Measurements from ENCODE around the gene CDRT15. TPM values are rescaled to one million over a fixed set of nuclear protein-coding genes. Genes with fewer than 3 reads are reported as not detected.

The CDRT15 gene
- total RNA-seq, 4 donors from 2014 or later = not detected

DNA sequence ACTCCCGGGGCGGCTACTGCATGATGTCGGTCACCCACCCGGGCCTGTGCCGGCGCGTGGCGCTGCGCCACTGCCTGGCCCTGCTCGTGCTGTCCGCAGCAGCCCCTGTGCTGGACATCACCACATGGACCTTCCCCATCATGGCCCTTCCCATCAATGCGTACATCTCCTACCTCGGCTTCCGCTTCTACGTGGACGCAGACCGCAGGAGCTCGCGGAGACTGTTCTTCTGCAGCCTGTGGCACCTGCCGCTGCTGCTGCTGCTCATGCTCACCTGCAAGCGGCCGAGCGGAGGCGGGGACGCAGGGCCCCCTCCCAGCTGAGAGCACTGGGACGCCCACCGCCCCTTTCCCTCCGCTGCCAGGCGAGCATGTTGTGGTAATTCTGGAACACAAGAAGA, 29.8 kb downstream of the CDRT15 start:
- H3K4me3 ChIP-seq (replicated peaks in 1 of 3) = no peak overlapping the region
- H3K9me3 ChIP-seq = no peaks in the 10 kb centered on the region
- H3K27ac ChIP-seq = no peak overlapping the region
- intact Hi-C loops (cut with DNase I) = no loop called here
- 97% methylated on average over 29 of the region's 29 CpGs for whole genome bisulfite sequencing, 2 donors
- H3K36me3 ChIP-seq = peaks cover 0 to 4% of the 10 kb centered on the region in 2 donors
- H3K27me3 ChIP-seq = no peaks in the 10 kb centered on the region
- no peak for DNase-seq
- TF ChIP-seq, protein P1, sequence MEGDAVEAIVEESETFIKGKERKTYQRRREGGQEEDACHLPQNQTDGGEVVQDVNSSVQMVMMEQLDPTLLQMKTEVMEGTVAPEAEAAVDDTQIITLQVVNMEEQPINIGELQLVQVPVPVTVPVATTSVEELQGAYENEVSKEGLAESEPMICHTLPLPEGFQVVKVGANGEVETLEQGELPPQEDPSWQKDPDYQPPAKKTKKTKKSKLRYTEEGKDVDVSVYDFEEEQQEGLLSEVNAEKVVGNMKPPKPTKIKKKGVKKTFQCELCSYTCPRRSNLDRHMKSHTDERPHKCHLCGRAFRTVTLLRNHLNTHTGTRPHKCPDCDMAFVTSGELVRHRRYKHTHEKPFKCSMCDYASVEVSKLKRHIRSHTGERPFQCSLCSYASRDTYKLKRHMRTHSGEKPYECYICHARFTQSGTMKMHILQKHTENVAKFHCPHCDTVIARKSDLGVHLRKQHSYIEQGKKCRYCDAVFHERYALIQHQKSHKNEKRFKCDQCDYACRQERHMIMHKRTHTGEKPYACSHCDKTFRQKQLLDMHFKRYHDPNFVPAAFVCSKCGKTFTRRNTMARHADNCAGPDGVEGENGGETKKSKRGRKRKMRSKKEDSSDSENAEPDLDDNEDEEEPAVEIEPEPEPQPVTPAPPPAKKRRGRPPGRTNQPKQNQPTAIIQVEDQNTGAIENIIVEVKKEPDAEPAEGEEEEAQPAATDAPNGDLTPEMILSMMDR (IDR thresholded peaks at IDR 0.05) = no peak
- TF ChIP-seq POLR2A (IDR thresholded peaks at IDR 0.05) = no peak
- peaks cover 0 to 5% of the 10 kb centered on the region in 2 donors for H3K4me1 ChIP-seq

DNA sequence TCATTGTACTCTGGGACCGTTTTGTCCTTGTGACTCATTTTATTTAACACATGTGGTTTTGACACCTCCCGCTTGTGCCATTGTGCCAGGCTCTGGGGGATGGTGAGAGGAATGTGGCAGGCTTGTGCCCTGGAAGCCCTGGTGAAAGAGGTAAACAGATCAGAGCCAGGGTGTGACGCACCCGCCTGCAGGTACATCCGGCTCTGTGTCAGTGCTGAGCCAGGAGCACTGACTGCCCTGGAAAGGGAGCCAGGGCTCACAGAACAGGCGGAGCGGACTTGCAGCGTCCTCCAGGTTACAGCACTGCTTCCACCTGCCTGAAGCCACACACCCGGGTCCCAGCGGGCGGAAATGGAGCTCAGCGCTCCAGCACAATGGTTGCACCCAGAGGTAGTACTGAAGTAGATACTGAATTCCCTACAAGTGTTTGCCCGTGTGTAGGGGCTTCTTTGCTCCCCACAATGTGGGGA, 30.6 kb downstream of the CDRT15 start:
- intact Hi-C loops (cut with DNase I) = no loop called here
- DNase-seq = peak; percentile 69 to 74
- 64 to 68% methylated on average over 10 to 11 of the region's 13 CpGs for WGBS, 2 donors
- Histone ChIP-seq H3K9me3 (no peaks in the 10 kb centered on the region), H3K27me3 (no peaks in the 10 kb centered on the region), H3K4me3 (replicated peaks in 1 of 3) (no peak overlapping the region), H3K36me3 (peaks cover 0 to 4% of the 10 kb centered on the region in 2 donors), H3K27ac (peak overlapping the region in 1 of 3 donors; percentile 24), H3K4me1 (peaks cover 0 to 11% of the 10 kb centered on the region in 2 donors)
- TF ChIP-seq, protein P1 (IDR thresholded peaks at IDR 0.05) = no peak
- TF ChIP-seq POLR2A (IDR thresholded peaks at IDR 0.05) = no peak

DNA sequence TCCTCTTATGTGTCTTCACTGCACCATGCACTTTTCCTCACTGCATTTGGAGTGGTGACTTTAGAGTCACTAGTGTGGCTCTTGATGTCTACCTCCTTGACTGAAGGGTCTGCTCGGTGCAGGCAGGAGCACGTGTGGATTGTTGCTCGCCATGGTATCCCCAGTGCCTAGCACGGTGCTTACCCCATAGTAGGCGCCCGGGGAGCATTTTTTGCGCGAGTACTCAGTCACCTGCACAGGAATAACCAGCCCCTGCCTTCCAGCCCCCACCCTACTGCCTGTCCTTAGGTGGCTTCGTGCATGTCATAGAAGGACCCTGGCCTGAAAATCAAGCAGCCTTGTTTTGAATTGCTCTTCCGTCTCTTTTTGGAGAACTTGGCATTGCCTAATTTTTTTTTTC, 31.3 kb downstream of the CDRT15 start:
- no peak for TF ChIP-seq POLR2A (IDR thresholded peaks at IDR 0.05)
- TF ChIP-seq, protein P1 (IDR thresholded peaks at IDR 0.05) = no peak
- H3K4me3 ChIP-seq (replicated peaks in 1 of 3) = no peak overlapping the region
- H3K27me3 ChIP-seq = no peaks in the 10 kb centered on the region
- intact Hi-C loops (cut with DNase I) = no loop called here
- H3K9me3 ChIP-seq = no peaks in the 10 kb centered on the region
- H3K27ac ChIP-seq = no peak overlapping the region
- DNase-seq = no peak
- peaks cover 0 to 12% of the 10 kb centered on the region in 2 donors for H3K4me1 ChIP-seq
- peaks cover 0 to 4% of the 10 kb centered on the region in 2 donors for H3K36me3 ChIP-seq
- 84 to 87% methylated on average over 10 of the region's 10 CpGs for WGBS, 2 donors

DNA sequence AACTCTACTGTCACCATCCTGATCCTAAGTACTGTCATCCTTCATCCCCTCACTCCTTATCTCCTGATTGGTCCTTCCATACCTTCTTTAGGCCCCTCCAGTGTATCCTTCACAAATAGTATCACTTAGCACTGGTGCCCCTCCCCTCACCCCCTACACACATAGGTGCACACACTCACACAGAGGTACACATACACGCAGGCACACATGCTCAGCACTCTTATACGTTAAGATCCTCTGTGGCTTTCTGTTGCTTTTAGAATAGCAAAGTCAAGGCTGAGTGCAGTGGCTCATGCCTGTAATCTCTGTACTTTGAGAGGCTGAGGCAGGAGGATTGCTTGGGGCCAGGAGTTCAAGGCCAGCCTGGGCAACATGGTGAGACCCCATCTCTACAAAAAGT, 32.1 kb downstream of the CDRT15 start:
- no peak for TF ChIP-seq POLR2A (IDR thresholded peaks at IDR 0.05)
- TF ChIP-seq, protein P1 (IDR thresholded peaks at IDR 0.05) = no peak
- intact Hi-C loops (cut with DNase I) = no loop called here
- Histone ChIP-seq H3K27ac (no peak overlapping the region), H3K4me1 (peaks cover 0 to 12% of the 10 kb centered on the region in 2 donors), H3K27me3 (no peaks in the 10 kb centered on the region), H3K36me3 (peaks cover 0 to 4% of the 10 kb centered on the region in 2 donors), H3K9me3 (no peaks in the 10 kb centered on the region), H3K4me3 (replicated peaks in 1 of 3) (no peak overlapping the region)
- WGBS, 2 donors = 77 to 100% methylated on average over 2 of the region's 2 CpGs
- no peak for DNase-seq

DNA sequence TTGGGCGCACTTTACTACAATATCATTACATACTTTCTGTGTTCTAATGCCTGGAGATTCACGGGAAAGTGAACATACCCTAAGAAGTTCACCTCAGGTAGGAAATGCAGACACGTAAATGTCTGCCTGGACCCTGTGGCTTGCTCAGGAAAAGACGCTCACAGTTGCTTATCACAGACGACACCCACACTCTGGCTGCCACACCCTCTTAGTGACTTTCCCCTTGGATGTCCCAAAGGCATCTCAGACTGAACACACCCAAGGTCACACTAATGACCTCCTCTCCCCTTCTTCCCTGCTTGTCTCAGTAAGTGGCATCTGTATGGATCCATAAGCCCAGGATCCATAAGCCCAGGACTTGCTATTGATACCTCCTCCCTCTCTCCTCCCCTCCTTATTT, 32.6 kb downstream of the CDRT15 start:
- H3K9me3 ChIP-seq = no peaks in the 10 kb centered on the region
- intact Hi-C loops (cut with DNase I) = no loop called here
- H3K36me3 ChIP-seq = peaks cover 0 to 4% of the 10 kb centered on the region in 2 donors
- no peak overlapping the region for H3K4me3 ChIP-seq (replicated peaks in 1 of 3)
- no peaks in the 10 kb centered on the region for H3K27me3 ChIP-seq
- 73 to 92% methylated on average over 5 of the region's 5 CpGs for WGBS, 2 donors
- TF ChIP-seq, protein P1 (IDR thresholded peaks at IDR 0.05) = no peak
- TF ChIP-seq POLR2A (IDR thresholded peaks at IDR 0.05) = no peak
- peaks cover 0 to 12% of the 10 kb centered on the region in 2 donors for H3K4me1 ChIP-seq
- no peak overlapping the region for H3K27ac ChIP-seq
- no peak for DNase-seq
